Spleen (tissue), 7 donors: ENCODE data around the gene PGLYRP2.

Experiments
- POLR2A ChIP-seq, 3 donors: fragments of 450-650 bp; IDR thresholded peaks; one replicate each; pipeline ENCODE4 v1.5.1; 2017; ENCODE audit warnings: antibody characterized with exemption in 3 of 3, mild to moderate bottlenecking in 1 of 3
- POLR2AphosphoS5 ChIP-seq, 3 donors: sonication (generic); formaldehyde crosslinking; IDR thresholded peaks; one replicate each; pipeline ENCODE4 v1.5.1; 2017; ENCODE audit warnings: antibody characterized with exemption in 3 of 3
- TF ChIP-seq, protein P1 (sequence below), 11 experiments: fragments of 200-600 bp in 7 of 11; fragments of 450-650 bp in 4 of 11; sonication (generic) in 4 of 11; IDR thresholded peaks in 8 of 11; conservative IDR thresholded peaks in 3 of 11; 1 replicate in 7 of 11; 2 replicates in 4 of 11; pipeline versions ENCODE4 v1.4.0 to v1.8.0; 2016 to 2021; ENCODE audit warnings: antibody characterized with exemption in 11 of 11, inconsistent platforms in 4 of 11, mild to moderate bottlenecking in 1 of 11
- donor health status: DM: no; HTN: no; CAD: no; lungs with moderate emphysema.
- donor health status: DM: no; HTN: no; CAD: no.
- donor health status: DM: no; HTN: no; CAD: no.

DNA sequence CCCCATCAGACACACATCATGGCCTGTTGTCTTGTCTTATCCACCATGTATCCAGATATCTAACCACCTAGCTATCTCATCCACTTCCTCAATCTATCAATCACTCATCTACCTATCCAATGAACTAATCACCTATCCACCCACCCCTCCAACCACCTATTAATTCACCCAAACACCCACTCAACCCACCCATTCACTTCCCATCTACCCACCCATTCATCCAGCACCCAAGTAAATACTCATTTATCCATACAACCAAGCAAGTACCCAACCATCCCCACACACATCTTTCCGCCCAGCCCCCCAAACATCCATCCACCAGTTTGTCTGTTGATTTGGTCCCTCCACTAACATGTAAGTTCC is 28.8 kb downstream of the PGLYRP2 start:
- TF ChIP-seq, protein P1, sequence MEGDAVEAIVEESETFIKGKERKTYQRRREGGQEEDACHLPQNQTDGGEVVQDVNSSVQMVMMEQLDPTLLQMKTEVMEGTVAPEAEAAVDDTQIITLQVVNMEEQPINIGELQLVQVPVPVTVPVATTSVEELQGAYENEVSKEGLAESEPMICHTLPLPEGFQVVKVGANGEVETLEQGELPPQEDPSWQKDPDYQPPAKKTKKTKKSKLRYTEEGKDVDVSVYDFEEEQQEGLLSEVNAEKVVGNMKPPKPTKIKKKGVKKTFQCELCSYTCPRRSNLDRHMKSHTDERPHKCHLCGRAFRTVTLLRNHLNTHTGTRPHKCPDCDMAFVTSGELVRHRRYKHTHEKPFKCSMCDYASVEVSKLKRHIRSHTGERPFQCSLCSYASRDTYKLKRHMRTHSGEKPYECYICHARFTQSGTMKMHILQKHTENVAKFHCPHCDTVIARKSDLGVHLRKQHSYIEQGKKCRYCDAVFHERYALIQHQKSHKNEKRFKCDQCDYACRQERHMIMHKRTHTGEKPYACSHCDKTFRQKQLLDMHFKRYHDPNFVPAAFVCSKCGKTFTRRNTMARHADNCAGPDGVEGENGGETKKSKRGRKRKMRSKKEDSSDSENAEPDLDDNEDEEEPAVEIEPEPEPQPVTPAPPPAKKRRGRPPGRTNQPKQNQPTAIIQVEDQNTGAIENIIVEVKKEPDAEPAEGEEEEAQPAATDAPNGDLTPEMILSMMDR (IDR thresholded peaks at IDR 0.05 in 8 of 11, conservative IDR thresholded peaks at IDR 0.05 in 3 of 11) = no peak
- TF ChIP-seq POLR2AphosphoS5 (IDR thresholded peaks at IDR 0.05) (no peak), POLR2A (IDR thresholded peaks at IDR 0.05) (no peak)
